Tibial artery (tissue), 4 donors: ENCODE measurements around the gene MLLT10.

Experiments
- DNase-seq, 2 donors: peaks; one replicate each; pipeline ENCODE4 v3.0.0-alpha.2; 2019
- H3K27ac ChIP-seq, 2 donors: fragments of 200-600 bp; sonication (generic) in 1 of 2; 1 replicate in 1 of 2; 2 replicates in 1 of 2; pipeline ENCODE4 v1.5.1; 2018 to 2019; ENCODE audit warnings: mild to moderate bottlenecking in 1 of 2
- H3K27me3 ChIP-seq, 2 donors: fragments of 200-600 bp; sonication (generic) in 1 of 2; one replicate each; pipeline versions ENCODE4 v1.5.1 to v1.6.0; 2016 to 2019
- H3K36me3 ChIP-seq, 3 donors: fragments of 200-600 bp; sonication (generic) in 2 of 3; one replicate each; pipeline ENCODE4 v1.5.1; 2016 to 2019; ENCODE audit warnings: mild to moderate bottlenecking in 2 of 3
- H3K4me1 ChIP-seq, 4 donors: fragments of 200-600 bp; sonication (generic) in 2 of 4; 1 replicate in 3 of 4; 2 replicates in 1 of 4; pipeline ENCODE4 v1.5.1; 2016 to 2019
- H3K4me3 ChIP-seq, 2 donors: fragments of 200-600 bp; sonication (generic) in 1 of 2; 1 replicate in 1 of 2; 2 replicates in 1 of 2; pipeline ENCODE4 v1.5.1; 2018 to 2019; ENCODE audit warnings: mild to moderate bottlenecking in 2 of 2
- H3K9me3 ChIP-seq, 3 donors: fragments of 200-600 bp; sonication (generic) in 1 of 3; one replicate each; pipeline ENCODE4 v1.5.1; 2016 to 2019
- CTCF ChIP-seq, 2 experiments: fragments of 200-600 bp in 1 of 2; fragments of 450-650 bp in 1 of 2; IDR thresholded peaks; one replicate each; pipeline ENCODE4 v1.5.1; 2017 to 2019; ENCODE audit warnings: antibody characterized with exemption in 2 of 2, mild to moderate bottlenecking in 1 of 2, moderate library complexity in 1 of 2
- intact Hi-C: fragments of 100-400 bp; cut with DNase I; formaldehyde crosslinking; loops from one replicate; pipeline ENCODE4 v1.15.0; 2023; ENCODE audit warnings: low total_unique reads

MLLT10 gene

GRCh38 chr10:21751341-21752310 is 217.6 kb downstream of the MLLT10 start:
- intact Hi-C loops = no loop called here
- no peaks in the 10 kb centered on the region for H3K27me3 ChIP-seq
- DNase-seq = no peak
- H3K36me3 ChIP-seq = peaks cover 0 to 19% (median 0%) of the 10 kb centered on the region in 3 donors
- no peak overlapping the region for H3K27ac ChIP-seq
- no peaks in the 10 kb centered on the region for H3K9me3 ChIP-seq
- no peak for TF ChIP-seq CTCF (IDR thresholded peaks at IDR 0.05)
- no peaks in the 10 kb centered on the region for H3K4me1 ChIP-seq
- H3K4me3 ChIP-seq = no peak overlapping the region

GRCh38 chr10:21753497-21754270 is 219.7 kb downstream of the MLLT10 start:
- no peak for DNase-seq
- H3K4me3 ChIP-seq = no peak overlapping the region
- TF ChIP-seq CTCF (IDR thresholded peaks at IDR 0.05) = no peak
- intact Hi-C loops = no loop called here
- no peaks in the 10 kb centered on the region for H3K9me3 ChIP-seq
- H3K4me1 ChIP-seq = no peaks in the 10 kb centered on the region
- H3K27me3 ChIP-seq = no peaks in the 10 kb centered on the region
- peaks cover 0 to 34% (median 4%) of the 10 kb centered on the region in 3 donors for H3K36me3 ChIP-seq
- no peak overlapping the region for H3K27ac ChIP-seq

GRCh38 chr10:21754410-21755011 is 220.5 kb downstream of the MLLT10 start:
- H3K36me3 ChIP-seq = peaks cover 0 to 42% (median 9%) of the 10 kb centered on the region in 3 donors
- no peak for TF ChIP-seq CTCF (IDR thresholded peaks at IDR 0.05)
- no peaks in the 10 kb centered on the region for H3K27me3 ChIP-seq
- H3K9me3 ChIP-seq = no peaks in the 10 kb centered on the region
- intact Hi-C loops = no loop called here
- no peak for DNase-seq
- no peak overlapping the region for H3K4me3 ChIP-seq
- no peaks in the 10 kb centered on the region for H3K4me1 ChIP-seq
- H3K27ac ChIP-seq = no peak overlapping the region

- Histone ChIP-seq H3K4me3 (no peak overlapping the region), H3K4me1 (no peaks in the 10 kb centered on the region), H3K36me3 (peaks cover 0 to 42% (median 9%) of the 10 kb centered on the region in 3 donors), H3K27ac (no peak overlapping the region), H3K27me3 (no peaks in the 10 kb centered on the region), H3K9me3 (no peaks in the 10 kb centered on the region)
- intact Hi-C loops = no loop called here
- TF ChIP-seq CTCF (IDR thresholded peaks at IDR 0.05) = no peak
- no peak for DNase-seq
These were observed 222.7 kb downstream of the MLLT10 start for GRCh38 chr10:21756707-21757106.

- Histone ChIP-seq H3K36me3 (peaks cover 0 to 42% (median 9%) of the 10 kb centered on the region in 3 donors), H3K27ac (no peak overlapping the region), H3K9me3 (no peaks in the 10 kb centered on the region), H3K4me1 (no peaks in the 10 kb centered on the region), H3K27me3 (no peaks in the 10 kb centered on the region), H3K4me3 (no peak overlapping the region)
- TF ChIP-seq CTCF (IDR thresholded peaks at IDR 0.05) = no peak
- DNase-seq = no peak
- intact Hi-C loops = no loop called here
These were observed 223.3 kb downstream of the MLLT10 start for GRCh38 chr10:21757185-21757901.
